Mesendoderm (in vitro differentiated cells): ENCODE measurements around the gene SPI1.

Experiments used
- DNase-seq: peaks from one replicate; pipeline ENCODE4 v3.0.0; 2013
- H2AK5ac ChIP-seq: 2 replicates; pipeline ENCODE4 v1.6.1; 2013; ENCODE audit warnings: low read length, inconsistent platforms
- H2BK120ac ChIP-seq: 2 replicates; pipeline ENCODE4 v1.6.1; 2013; ENCODE audit warnings: low read depth, mild to moderate bottlenecking, low read length, moderate library complexity, mixed read lengths
- H2BK15ac ChIP-seq: replicated peaks from 2 replicates; pipeline ENCODE4 v1.6.1; 2013; ENCODE audit warnings: low read depth, mild to moderate bottlenecking, moderate library complexity
- H2BK5ac ChIP-seq: 2 replicates; pipeline ENCODE4 v1.6.1; 2013; ENCODE audit warnings: low read length, inconsistent platforms
- H3K18ac ChIP-seq: 2 replicates; pipeline ENCODE4 v1.6.1; 2013; ENCODE audit warnings: mild to moderate bottlenecking, low read length, mixed read lengths
- H3K23ac ChIP-seq: one replicate; pipeline ENCODE4 v1.6.1; 2013; ENCODE audit warnings: low read length
- H3K27ac ChIP-seq: 2 replicates; pipeline ENCODE4 v1.5.1; 2013; ENCODE audit warnings: low read depth, mild to moderate bottlenecking, inconsistent platforms, low read length, moderate library complexity
- H3K27me3 ChIP-seq: 2 replicates; pipeline ENCODE4 v1.6.1; 2013; ENCODE audit warnings: low read length, control low read depth, mild to moderate bottlenecking, inconsistent platforms; ENCODE audit not compliant: insufficient read depth, poor library complexity
- H3K36me3 ChIP-seq: 2 replicates; pipeline ENCODE4 v1.6.1; 2013; ENCODE audit warnings: low read length, inconsistent platforms; ENCODE audit not compliant: control insufficient read depth, insufficient read depth
- H3K4ac ChIP-seq: one replicate; pipeline ENCODE4 v1.6.1; 2013; ENCODE audit warnings: low read depth, mild to moderate bottlenecking, low read length, moderate library complexity
- H3K4me1 ChIP-seq: 2 replicates; pipeline ENCODE4 v1.6.1; 2013; ENCODE audit warnings: low read depth, low read length, inconsistent platforms; ENCODE audit not compliant: control insufficient read depth
- H3K4me2 ChIP-seq: 2 replicates; pipeline ENCODE4 v1.6.1; 2013; ENCODE audit warnings: low read length
- H3K4me3 ChIP-seq: 2 replicates; pipeline ENCODE4 v1.5.1; 2013; ENCODE audit warnings: mild to moderate bottlenecking, low read length
- H3K56ac ChIP-seq: one replicate; pipeline ENCODE4 v1.6.1; 2013; ENCODE audit warnings: low read length
- H3K79me1 ChIP-seq: 2 replicates; pipeline ENCODE4 v1.6.1; 2013; ENCODE audit warnings: low read length, inconsistent platforms
- H3K79me2 ChIP-seq: 2 replicates; pipeline ENCODE4 v1.6.1; 2013; ENCODE audit warnings: mild to moderate bottlenecking, low read length; ENCODE audit not compliant: control insufficient read depth, insufficient read depth
- H3K9ac ChIP-seq: 2 replicates; pipeline ENCODE4 v1.6.1; 2013; ENCODE audit warnings: low read length, inconsistent platforms
- H4K5ac ChIP-seq: one replicate; pipeline ENCODE4 v1.6.1; 2013; ENCODE audit warnings: low read length
- H4K8ac ChIP-seq: one replicate; pipeline ENCODE4 v1.6.1; 2013; ENCODE audit warnings: low read depth, mild to moderate bottlenecking, control low read depth, low read length, moderate library complexity
- WGBS: extraction: QIAGEN DNeasy Blood & Tissue Kit; methylation state at CpG from one replicate; pipeline ENCODE4 v1.1.7; 2013; ENCODE audit warnings: low lambda C conversion rate, missing lambda C conversion rate; ENCODE audit not compliant: insufficient coverage; ENCODE audit errors: extremely low coverage; 5-methylcytosine and 5-hydroxymethylcytosine counted together

Gene SPI1

GRCh38 chr11:47331454-47332302, 46.7 kb downstream of the SPI1 start:
- H3K79me1 ChIP-seq, result no peaks in the 10 kb centered on the region
- no peak overlapping the region for H3K4ac ChIP-seq
- no peak overlapping the region for H3K9ac ChIP-seq
- no peak overlapping the region for H2BK5ac ChIP-seq
- H4K5ac ChIP-seq, result no peak overlapping the region
- H2AK5ac ChIP-seq, result no peak overlapping the region
- no peak overlapping the region for H2BK120ac ChIP-seq
- no peaks in the 10 kb centered on the region for H3K4me1 ChIP-seq
- no peak overlapping the region for H3K56ac ChIP-seq
- no peak overlapping the region for H3K4me2 ChIP-seq
- no peaks in the 10 kb centered on the region for H3K79me2 ChIP-seq
- DNase-seq, result no peak
- H3K27me3 ChIP-seq, result no peaks in the 10 kb centered on the region
- no peak overlapping the region for H3K18ac ChIP-seq
- no peak overlapping the region for H3K23ac ChIP-seq
- H4K8ac ChIP-seq, result no peak overlapping the region
- no CpG with 5 or more reads among the region's 21 CpGs for WGBS
- H2BK15ac ChIP-seq, result no peak overlapping the region
- H3K36me3 ChIP-seq, result peaks cover 3% of the 10 kb centered on the region
- H3K27ac ChIP-seq, result no peak overlapping the region
- H3K4me3 ChIP-seq, result no peak overlapping the region

GRCh38 chr11:47329987-47330931, 48.1 kb downstream of the SPI1 start:
- peak; percentile 28 for DNase-seq
- no peak overlapping the region for H3K4me3 ChIP-seq

GRCh38 chr11:47329431-47329986, 48.8 kb downstream of the SPI1 start:
- Histone ChIP-seq H3K18ac (no peak overlapping the region), H3K36me3 (peaks cover 3% of the 10 kb centered on the region), H3K56ac (no peak overlapping the region), H2AK5ac (no peak overlapping the region), H3K4ac (no peak overlapping the region), H3K9ac (no peak overlapping the region), H3K4me3 (no peak overlapping the region), H2BK120ac (no peak overlapping the region), H3K79me2 (no peaks in the 10 kb centered on the region), H4K8ac (no peak overlapping the region), H2BK15ac (no peak overlapping the region), H3K4me1 (no peaks in the 10 kb centered on the region), H3K27me3 (no peaks in the 10 kb centered on the region), H2BK5ac (no peak overlapping the region), H3K79me1 (no peaks in the 10 kb centered on the region), H4K5ac (no peak overlapping the region), H3K27ac (no peak overlapping the region), H3K23ac (no peak overlapping the region), H3K4me2 (no peak overlapping the region)
- no peak for DNase-seq
- no CpG with 5 or more reads among the region's 12 CpGs for WGBS

More at GRCh38 chr11:47329987-47330931, 48.1 kb downstream of the SPI1 start:
- H2BK5ac ChIP-seq, result no peak overlapping the region
- no peak overlapping the region for H3K56ac ChIP-seq
- no peak overlapping the region for H2AK5ac ChIP-seq
- H3K4ac ChIP-seq, result no peak overlapping the region
- H3K18ac ChIP-seq, result no peak overlapping the region
- H3K27ac ChIP-seq, result no peak overlapping the region
- peaks cover 3% of the 10 kb centered on the region for H3K36me3 ChIP-seq
- no peak overlapping the region for H3K9ac ChIP-seq
- H2BK120ac ChIP-seq, result no peak overlapping the region
- no peak overlapping the region for H3K4me2 ChIP-seq
- H3K23ac ChIP-seq, result no peak overlapping the region
- no peaks in the 10 kb centered on the region for H3K79me2 ChIP-seq
- H4K5ac ChIP-seq, result no peak overlapping the region
- no peaks in the 10 kb centered on the region for H3K4me1 ChIP-seq
- H4K8ac ChIP-seq, result no peak overlapping the region
- no CpG with 5 or more reads among the region's 16 CpGs for WGBS
- H2BK15ac ChIP-seq, result no peak overlapping the region
- no peaks in the 10 kb centered on the region for H3K27me3 ChIP-seq
- no peaks in the 10 kb centered on the region for H3K79me1 ChIP-seq

- Histone ChIP-seq H3K4ac (no peak overlapping the region), H3K9ac (no peak overlapping the region), H2AK5ac (no peak overlapping the region), H3K36me3 (peaks cover 3% of the 10 kb centered on the region), H4K5ac (no peak overlapping the region), H3K18ac (no peak overlapping the region), H3K4me1 (no peaks in the 10 kb centered on the region), H3K56ac (no peak overlapping the region), H3K27me3 (no peaks in the 10 kb centered on the region), H3K79me1 (no peaks in the 10 kb centered on the region), H2BK5ac (no peak overlapping the region), H3K79me2 (no peaks in the 10 kb centered on the region), H2BK120ac (no peak overlapping the region), H2BK15ac (no peak overlapping the region), H4K8ac (no peak overlapping the region), H3K4me2 (no peak overlapping the region), H3K4me3 (no peak overlapping the region), H3K27ac (no peak overlapping the region), H3K23ac (no peak overlapping the region)
- no peak for DNase-seq
- no CpG with 5 or more reads among the region's 29 CpGs for whole genome bisulfite sequencing
These were observed 49.6 kb downstream of the SPI1 start for GRCh38 chr11:47328449-47329390.

GRCh38 chr11:47327949-47328348, 50.4 kb downstream of the SPI1 start:
- DNase-seq, result no peak
- Histone ChIP-seq H4K8ac (no peak overlapping the region), H3K79me1 (no peaks in the 10 kb centered on the region), H2AK5ac (no peak overlapping the region), H3K4me2 (no peak overlapping the region), H3K4me1 (no peaks in the 10 kb centered on the region), H3K36me3 (peaks cover 6% of the 10 kb centered on the region), H3K27ac (no peak overlapping the region), H2BK15ac (no peak overlapping the region), H3K27me3 (no peaks in the 10 kb centered on the region), H3K79me2 (no peaks in the 10 kb centered on the region), H3K9ac (no peak overlapping the region), H3K56ac (no peak overlapping the region), H3K18ac (no peak overlapping the region), H4K5ac (no peak overlapping the region), H3K4ac (no peak overlapping the region), H2BK5ac (no peak overlapping the region), H3K4me3 (no peak overlapping the region), H3K23ac (no peak overlapping the region), H2BK120ac (no peak overlapping the region)
- no CpG with 5 or more reads among the region's 5 CpGs for WGBS
